Ectodermal cell (in vitro differentiated cells): ENCODE data around the gene MGAT4A.

Source experiments
- H3K27ac ChIP-seq: 2 replicates; pipeline ENCODE4 v1.7.0; 2013; ENCODE audit warnings: mild to moderate bottlenecking, low read depth, low read length; ENCODE audit not compliant: insufficient read depth, poor library complexity, severe bottlenecking
- H3K27me3 ChIP-seq: 2 replicates; pipeline ENCODE4 v1.7.0; 2013; ENCODE audit warnings: mild to moderate bottlenecking, low read length; ENCODE audit not compliant: insufficient read depth, control insufficient read depth, poor library complexity, severe bottlenecking
- H3K36me3 ChIP-seq: one replicate; pipeline ENCODE4 v1.7.0; 2013; ENCODE audit warnings: low read length; ENCODE audit not compliant: control insufficient read depth, insufficient read depth
- H3K4me1 ChIP-seq: one replicate; pipeline ENCODE4 v1.7.0; 2013; ENCODE audit warnings: low read length; ENCODE audit not compliant: control insufficient read depth, insufficient read depth
- H3K4me3 ChIP-seq: 2 replicates; pipeline ENCODE4 v1.7.0; 2013; ENCODE audit warnings: low read depth, low read length, control low read depth; ENCODE audit not compliant: insufficient read depth
- H3K9me3 ChIP-seq: 2 replicates; pipeline ENCODE4 v1.7.0; 2013; ENCODE audit warnings: mild to moderate bottlenecking, low read length, moderate library complexity; ENCODE audit not compliant: control insufficient read depth
- WGBS, 2 experiments: methylation state at CpG; one replicate each; pipeline ENCODE4 v1.1.7; 2013; ENCODE audit warnings: missing lambda C conversion rate in 2 of 2; 5-methylcytosine and 5-hydroxymethylcytosine counted together

MGAT4A gene

GRCh38 chr2:98692090-98693054 lies 38.6 kb downstream of the MGAT4A start:
- H3K9me3 ChIP-seq = no peaks in the 10 kb centered on the region
- no peak overlapping the region for H3K4me3 ChIP-seq
- WGBS, 2 experiments = 84 to 90% methylated on average over 3 to 4 of the region's 7 CpGs
- no peak overlapping the region for H3K27ac ChIP-seq
- no peaks in the 10 kb centered on the region for H3K27me3 ChIP-seq
- H3K4me1 ChIP-seq = no peaks in the 10 kb centered on the region
- no peaks in the 10 kb centered on the region for H3K36me3 ChIP-seq

- Histone ChIP-seq H3K27ac (no peak overlapping the region), H3K27me3 (no peaks in the 10 kb centered on the region), H3K36me3 (no peaks in the 10 kb centered on the region), H3K4me1 (no peaks in the 10 kb centered on the region), H3K9me3 (no peaks in the 10 kb centered on the region), H3K4me3 (no peak overlapping the region)
- WGBS, 2 experiments = 97 to 100% methylated on average over 2 to 3 of the region's 3 CpGs
These were observed 39.6 kb downstream of the MGAT4A start for GRCh38 chr2:98691303-98691702.

- H3K36me3 ChIP-seq = no peaks in the 10 kb centered on the region
- no peak overlapping the region for H3K27ac ChIP-seq
- H3K9me3 ChIP-seq = no peaks in the 10 kb centered on the region
- H3K27me3 ChIP-seq = no peaks in the 10 kb centered on the region
- H3K4me3 ChIP-seq = no peak overlapping the region
- WGBS, 2 experiments = 97% methylated on average over 12 to 13 of the region's 14 CpGs
- no peaks in the 10 kb centered on the region for H3K4me1 ChIP-seq
These were observed 44.7 kb downstream of the MGAT4A start for GRCh38 chr2:98685930-98686887.

DNA sequence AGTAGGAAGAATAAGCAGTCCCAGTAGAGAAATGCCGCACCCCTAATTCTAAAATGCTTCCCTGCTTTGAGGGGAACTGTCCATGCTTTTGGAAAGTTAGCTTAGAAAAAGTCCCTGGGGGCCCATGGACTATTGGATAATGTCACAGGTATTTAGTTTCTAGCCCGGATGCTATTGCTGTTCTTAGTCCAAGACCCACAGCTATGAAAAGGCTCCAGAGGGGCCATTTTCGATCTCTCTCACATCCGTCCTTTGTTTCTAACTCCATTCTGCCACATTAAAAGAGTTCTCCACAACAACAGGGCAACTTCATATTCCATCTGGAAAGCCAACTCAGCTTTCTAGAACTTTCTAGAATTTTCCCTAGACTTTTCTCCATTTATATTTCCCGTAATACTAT lies 47.2 kb downstream of the MGAT4A start:
- no peaks in the 10 kb centered on the region for H3K36me3 ChIP-seq
- H3K27ac ChIP-seq = no peak overlapping the region
- no peaks in the 10 kb centered on the region for H3K27me3 ChIP-seq
- H3K9me3 ChIP-seq = no peaks in the 10 kb centered on the region
- H3K4me1 ChIP-seq = no peaks in the 10 kb centered on the region
- 93 to 94% methylated on average over 4 to 5 of the region's 5 CpGs for WGBS, 2 experiments
- H3K4me3 ChIP-seq = no peak overlapping the region

DNA sequence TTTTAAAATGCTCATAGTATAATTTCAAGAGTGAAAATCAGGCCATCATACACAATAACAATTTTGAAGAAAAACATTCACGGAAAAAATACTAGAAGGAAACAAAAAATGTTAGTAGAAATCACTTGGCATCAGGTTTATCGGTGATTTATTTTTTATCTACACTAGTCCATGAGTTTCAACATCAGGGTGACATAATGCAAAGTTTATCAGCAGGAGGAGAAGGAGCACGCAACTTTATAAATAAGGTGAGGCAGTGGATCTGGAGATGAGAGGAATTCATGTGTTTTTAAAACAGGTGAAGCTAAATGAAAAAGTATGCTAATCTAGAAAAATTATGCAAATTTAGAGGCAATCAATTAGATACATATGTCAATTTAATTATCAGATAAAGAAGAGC lies 54.2 kb downstream of the MGAT4A start:
- no peaks in the 10 kb centered on the region for H3K36me3 ChIP-seq
- no peak overlapping the region for H3K27ac ChIP-seq
- 92 to 100% methylated on average over 3 of the region's 3 CpGs for WGBS, 2 experiments
- H3K27me3 ChIP-seq = no peaks in the 10 kb centered on the region
- no peaks in the 10 kb centered on the region for H3K4me1 ChIP-seq
- H3K4me3 ChIP-seq = no peak overlapping the region
- peaks cover 3% of the 10 kb centered on the region for H3K9me3 ChIP-seq

DNA sequence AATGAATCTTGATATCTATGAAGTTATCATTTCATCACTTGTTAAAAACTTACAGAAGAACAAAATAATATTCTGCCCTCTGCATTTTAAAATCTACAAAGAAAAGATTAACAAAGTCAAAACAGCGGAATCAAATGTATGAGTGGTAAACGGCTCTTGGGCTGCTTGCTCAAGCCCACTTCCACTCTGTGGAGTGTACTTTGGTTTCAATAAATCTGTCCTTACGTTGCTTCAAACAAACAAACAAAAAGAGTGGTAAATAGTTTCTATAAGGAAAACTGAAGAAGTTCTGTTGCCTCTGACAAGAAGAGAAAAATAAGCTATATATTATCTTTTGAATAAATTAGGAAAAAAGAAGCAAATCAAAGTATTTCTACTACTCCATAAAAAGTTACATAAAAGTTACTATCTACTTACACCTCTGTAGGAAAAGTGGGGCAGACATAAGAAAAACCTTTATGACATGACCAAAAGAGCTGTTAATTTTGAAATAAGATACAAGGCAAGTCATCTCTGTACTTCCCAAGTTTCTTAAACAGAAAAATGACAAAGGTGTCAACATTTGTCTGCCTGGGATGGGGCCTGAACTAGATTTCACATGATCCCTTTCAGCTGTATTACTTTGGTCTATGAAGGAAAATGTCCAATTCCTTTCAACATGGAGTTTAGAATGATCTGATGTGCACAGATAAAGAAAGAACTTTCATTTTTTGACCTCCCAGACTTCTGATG lies 56.5 kb downstream of the MGAT4A start:
- Histone ChIP-seq H3K9me3 (peaks cover 3% of the 10 kb centered on the region), H3K27ac (no peak overlapping the region), H3K36me3 (no peaks in the 10 kb centered on the region), H3K4me3 (no peak overlapping the region), H3K4me1 (no peaks in the 10 kb centered on the region), H3K27me3 (no peaks in the 10 kb centered on the region)
- WGBS, 2 experiments = 94 to 100% methylated on average over 2 to 3 of the region's 3 CpGs

DNA sequence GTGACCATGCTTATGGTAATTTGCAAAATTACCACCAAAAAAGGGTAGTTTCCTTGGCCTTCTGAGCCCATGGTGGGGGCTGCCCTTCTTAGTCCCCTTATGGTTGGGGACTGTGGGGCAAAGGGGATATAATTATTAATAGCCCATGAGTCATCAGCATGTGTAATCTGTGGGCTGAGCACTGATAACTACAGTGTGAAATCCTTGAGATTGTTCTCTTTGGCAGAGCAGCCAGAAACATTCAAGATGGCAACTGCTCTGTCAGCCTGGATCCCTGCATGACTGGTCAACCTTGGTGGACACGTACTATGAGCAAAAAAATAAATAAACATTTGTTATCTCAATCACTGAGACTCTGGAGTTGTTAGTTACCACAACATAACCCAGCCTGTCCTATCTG lies 61.3 kb downstream of the MGAT4A start:
- Histone ChIP-seq H3K4me1 (no peaks in the 10 kb centered on the region), H3K9me3 (peaks cover 2% of the 10 kb centered on the region), H3K27me3 (no peaks in the 10 kb centered on the region), H3K4me3 (no peak overlapping the region), H3K36me3 (no peaks in the 10 kb centered on the region), H3K27ac (no peak overlapping the region)
- 92 to 100% methylated on average over 1 of the region's 1 CpG for WGBS, 2 experiments

DNA sequence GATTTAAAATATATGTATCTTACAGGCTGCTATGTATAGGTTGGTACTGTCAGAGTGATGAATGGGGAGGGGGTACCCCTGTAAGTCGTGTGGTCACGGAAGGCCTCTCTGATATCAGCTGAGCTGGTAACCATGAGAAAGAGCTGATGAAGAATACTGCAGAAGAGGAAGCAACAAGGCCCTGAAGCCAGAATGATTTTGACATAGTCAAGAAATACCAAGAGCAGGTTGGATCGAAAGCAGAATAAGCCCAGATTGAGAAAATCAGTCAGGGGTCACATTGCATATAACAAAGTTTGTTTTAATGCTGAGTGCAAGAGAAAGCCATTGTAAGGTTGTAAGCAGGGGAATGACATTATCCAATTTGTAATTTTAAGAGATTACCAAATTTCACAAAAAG lies 65.3 kb downstream of the MGAT4A start:
- Histone ChIP-seq H3K9me3 (no peaks in the 10 kb centered on the region), H3K27me3 (no peaks in the 10 kb centered on the region), H3K36me3 (no peaks in the 10 kb centered on the region), H3K27ac (no peak overlapping the region), H3K4me1 (no peaks in the 10 kb centered on the region), H3K4me3 (no peak overlapping the region)
- 93 to 94% methylated on average over 3 of the region's 3 CpGs for whole genome bisulfite sequencing, 2 experiments

DNA sequence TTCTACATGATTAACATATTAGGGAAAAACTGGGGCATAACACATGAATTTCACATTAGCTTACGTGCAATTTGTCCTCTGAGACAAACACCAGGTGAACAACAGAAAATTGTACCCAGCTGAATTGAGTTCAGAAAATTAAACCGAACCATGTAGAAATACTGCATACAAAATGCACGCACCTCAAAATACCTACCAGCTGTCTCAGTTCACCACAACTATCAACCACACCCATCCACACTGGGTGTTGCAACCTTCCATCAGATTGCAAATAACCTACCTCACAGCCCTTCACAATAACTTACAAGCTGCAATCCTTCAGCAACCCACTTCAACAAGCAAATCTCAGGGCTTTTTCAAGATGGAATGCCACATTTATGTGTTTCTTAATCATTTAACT lies 66.6 kb downstream of the MGAT4A start:
- no peak overlapping the region for H3K27ac ChIP-seq
- H3K36me3 ChIP-seq = no peaks in the 10 kb centered on the region
- no peaks in the 10 kb centered on the region for H3K4me1 ChIP-seq
- no peak overlapping the region for H3K4me3 ChIP-seq
- 92 to 94% methylated on average over 3 of the region's 3 CpGs for WGBS, 2 experiments
- no peaks in the 10 kb centered on the region for H3K9me3 ChIP-seq
- no peaks in the 10 kb centered on the region for H3K27me3 ChIP-seq
